ENCODE results near the gene MTR.

Gene MTR

DNA sequence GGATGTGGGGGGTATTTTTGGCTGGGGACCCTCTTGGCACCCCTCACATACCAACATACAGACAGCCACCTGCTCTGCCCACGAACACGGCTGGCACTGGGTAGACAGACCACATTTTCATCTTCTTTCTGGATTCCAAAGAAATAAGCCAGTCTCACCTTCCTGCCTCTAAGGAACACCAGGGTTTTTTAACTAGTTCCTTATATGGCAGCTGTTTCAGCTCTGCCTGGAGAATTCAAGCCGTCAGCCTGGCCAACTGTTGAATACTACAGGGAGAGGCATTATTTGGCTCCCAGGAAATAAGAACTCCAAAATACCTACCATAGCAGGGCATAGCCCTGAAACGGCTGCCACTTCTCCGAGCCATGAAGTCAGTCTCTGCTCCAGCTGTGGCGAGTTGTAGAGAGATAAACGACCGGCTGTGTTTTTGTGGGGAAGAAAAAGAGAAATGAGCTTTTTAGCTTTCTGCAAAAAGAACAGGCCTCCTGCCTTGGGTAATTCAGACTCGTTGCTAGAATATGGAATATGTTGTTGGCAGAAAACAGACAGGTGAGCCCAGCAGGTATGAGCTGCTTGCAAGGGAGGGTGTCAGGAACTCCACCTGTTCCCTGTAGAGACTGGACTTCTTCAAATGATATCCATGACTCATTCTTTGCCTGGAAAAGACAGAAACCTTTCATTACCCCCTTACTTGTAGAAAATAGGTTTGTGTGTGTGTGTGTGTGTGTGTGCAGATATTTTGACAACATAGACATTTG, 157.3 kb downstream of the MTR start:
- DNase-seq (ENCODE audit: low read depth): no peak

DNA sequence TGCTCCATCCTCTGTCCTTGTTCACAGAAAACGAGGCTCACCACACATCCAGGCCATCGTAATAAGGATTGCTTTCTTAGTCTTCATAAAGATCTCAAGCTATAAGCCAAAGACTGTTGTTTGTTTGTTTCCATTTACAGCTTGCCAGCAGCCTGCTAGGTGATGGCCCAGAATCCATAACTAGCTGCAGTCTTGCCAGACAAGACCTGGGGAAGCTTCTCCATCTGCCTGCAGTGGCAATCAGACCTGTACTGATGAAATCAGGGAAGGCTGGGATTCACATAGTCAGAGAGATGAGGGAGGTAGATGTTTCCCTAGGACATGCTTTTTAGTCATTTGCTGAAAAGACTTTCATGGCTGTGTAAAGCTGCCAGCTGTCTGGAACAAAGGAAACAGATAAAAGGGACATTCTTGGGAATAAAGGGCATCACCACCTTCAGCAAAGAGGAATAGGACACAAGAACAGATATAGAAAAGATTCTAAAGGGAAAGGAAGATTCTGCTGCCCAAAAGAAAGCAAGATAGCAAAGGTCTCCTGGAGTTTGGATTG, 158.1 kb downstream of the MTR start:
- no peak for DNase-seq (ENCODE audit: low read depth)
